GM19328 (cell line): ENCODE data around the gene FLNC.
A peak's percentile ranks its signal among the peaks of the same experiment; 100 is the strongest.

Source experiments
- ATAC-seq: cut with Tn5 transposase; IDR thresholded peaks from one replicate; pipeline ENCODE4 v1.9.1; 2021; ENCODE audit warnings: mild to moderate bottlenecking, moderate library complexity; ENCODE audit not compliant: unreplicated experiment

FLNC gene

GRCh38 chr7:128862571-128863432 lies 32.6 kb downstream of the FLNC start, which contains the start of gene ATP6V1F:
ATP6V1F (plus strand) TSS chr7:128862856; CDS start chr7:128862905, 49 bp downstream.
- ATAC-seq: peak; percentile 79

- ATAC-seq: no peak
Measured at GRCh38 chr7:128863433-128863989, 33.3 kb downstream of the FLNC start.

- ATAC-seq: no peak
Measured at GRCh38 chr7:128865303-128865702, 35.1 kb downstream of the FLNC start.

GRCh38 chr7:128865996-128866877 lies 36.0 kb downstream of the FLNC start:
- no peak for ATAC-seq

- no peak for ATAC-seq
Measured at GRCh38 chr7:128867241-128867640, 37.0 kb downstream of the FLNC start.

GRCh38 chr7:128867842-128868623 lies 37.8 kb downstream of the FLNC start:
- ATAC-seq: no peak

GRCh38 chr7:128868624-128869137 lies 38.5 kb downstream of the FLNC start:
- ATAC-seq: no peak

GRCh38 chr7:128869138-128869943 lies 39.1 kb downstream of the FLNC start:
- no peak for ATAC-seq

- no peak for ATAC-seq
Measured at GRCh38 chr7:128869944-128870285, 39.7 kb downstream of the FLNC start.

- ATAC-seq: no peak
Measured at GRCh38 chr7:128871050-128871449, 40.8 kb downstream of the FLNC start.

- no peak for ATAC-seq
Measured at GRCh38 chr7:128872394-128872824, 42.2 kb downstream of the FLNC start.

GRCh38 chr7:128873234-128873633 lies 43.0 kb downstream of the FLNC start:
- no peak for ATAC-seq

- ATAC-seq: no peak
Measured at GRCh38 chr7:128874140-128875031, 44.2 kb downstream of the FLNC start.

- ATAC-seq: no peak
Measured at GRCh38 chr7:128875523-128875948, 45.3 kb downstream of the FLNC start.

GRCh38 chr7:128876127-128876526 lies 45.9 kb downstream of the FLNC start:
- no peak for ATAC-seq

- ATAC-seq: no peak
Measured at GRCh38 chr7:128876586-128876977, 46.4 kb downstream of the FLNC start.

GRCh38 chr7:128876978-128877755 lies 47.0 kb downstream of the FLNC start:
- no peak for ATAC-seq

GRCh38 chr7:128877756-128878120 lies 47.5 kb downstream of the FLNC start:
- no peak for ATAC-seq
